Common myeloid progenitor, CD34-positive (primary cell): Measurements from ENCODE around the gene PFAS.
A peak's percentile ranks its signal among the peaks of the same experiment; 100 is the strongest.

ENCODE experiments used
- CTCF ChIA-PET: fragments of 350-600 bp; sonication (Branson Sonifier 250); formaldehyde crosslinking; loops from one replicate; lab custom pipeline; 2021; ENCODE audit warnings: antibody characterized with exemption; lab: Charles Lee
- POLR2A ChIA-PET: fragments of 350-600 bp; sonication (Branson Sonifier 250); formaldehyde crosslinking; loops from one replicate; lab custom pipeline; 2021; ENCODE audit warnings: antibody characterized with exemption; lab: Charles Lee
- DNase-seq, 3 donors: peaks; one replicate each; pipeline versions ENCODE4 v3.0.0 to v3.0.0-alpha.2; 2013
- H3K27ac ChIP-seq, 2 experiments: 1 replicate in 1 of 2; 2 replicates in 1 of 2; pipeline ENCODE4 v1.7.0; 2013; ENCODE audit warnings: inconsistent platforms in 2 of 2, low read length in 2 of 2, mild to moderate bottlenecking in 2 of 2, low read depth in 1 of 2, moderate library complexity in 1 of 2; ENCODE audit not compliant: severe bottlenecking in 2 of 2, insufficient read depth in 1 of 2, poor library complexity in 1 of 2
- H3K27me3 ChIP-seq, 5 experiments: replicated peaks in 2 of 5; 1 replicate in 3 of 5; 2 replicates in 2 of 5; pipeline versions ENCODE4 v1.6.1 to v1.7.0; 2013; ENCODE audit warnings: low read length in 4 of 5, mild to moderate bottlenecking in 2 of 5, moderate library complexity in 2 of 5, inconsistent platforms in 1 of 5; ENCODE audit not compliant: insufficient read depth in 5 of 5, control insufficient read depth in 4 of 5
- H3K36me3 ChIP-seq, 4 experiments: 1 replicate in 2 of 4; 2 replicates in 2 of 4; pipeline versions ENCODE4 v1.6.1 to v1.7.0; 2013; ENCODE audit warnings: low read length in 3 of 4, control low read depth in 1 of 4, mild to moderate bottlenecking in 1 of 4; ENCODE audit not compliant: control insufficient read depth in 4 of 4, insufficient read depth in 4 of 4
- H3K4me1 ChIP-seq, 4 experiments: 1 replicate in 3 of 4; 2 replicates in 1 of 4; pipeline versions ENCODE4 v1.6.1 to v1.7.1; 2013; ENCODE audit warnings: low read length in 3 of 4, mild to moderate bottlenecking in 3 of 4, control low read depth in 1 of 4, inconsistent platforms in 1 of 4, moderate library complexity in 1 of 4; ENCODE audit not compliant: control insufficient read depth in 4 of 4, insufficient read depth in 4 of 4; ENCODE audit errors: control extremely low read depth in 1 of 4
- H3K4me3 ChIP-seq, 7 experiments: 1 replicate in 4 of 7; 2 replicates in 3 of 7; pipeline versions ENCODE4 v1.5.1 to v1.7.0; 2013; ENCODE audit warnings: mild to moderate bottlenecking in 7 of 7, low read length in 6 of 7, moderate library complexity in 6 of 7, inconsistent platforms in 2 of 7, low read depth in 2 of 7, control low read depth in 1 of 7; ENCODE audit not compliant: insufficient read depth in 4 of 7, control insufficient read depth in 1 of 7; ENCODE audit errors: extremely low read depth in 1 of 7
- H3K9me3 ChIP-seq, 5 experiments: 1 replicate in 4 of 5; 2 replicates in 1 of 5; pipeline versions ENCODE4 v1.6.1 to v1.7.1; 2013; ENCODE audit warnings: low read length in 4 of 5, mild to moderate bottlenecking in 2 of 5, inconsistent platforms in 1 of 5, low read depth in 1 of 5, moderate library complexity in 1 of 5; ENCODE audit not compliant: control insufficient read depth in 4 of 5, insufficient read depth in 2 of 5; ENCODE audit errors: control extremely low read depth in 1 of 5
- WGBS: methylation state at CpG from one replicate; pipeline ENCODE4 v1.1.5; 2013; ENCODE audit not compliant: insufficient coverage; 5-methylcytosine and 5-hydroxymethylcytosine counted together

PFAS gene

DNA sequence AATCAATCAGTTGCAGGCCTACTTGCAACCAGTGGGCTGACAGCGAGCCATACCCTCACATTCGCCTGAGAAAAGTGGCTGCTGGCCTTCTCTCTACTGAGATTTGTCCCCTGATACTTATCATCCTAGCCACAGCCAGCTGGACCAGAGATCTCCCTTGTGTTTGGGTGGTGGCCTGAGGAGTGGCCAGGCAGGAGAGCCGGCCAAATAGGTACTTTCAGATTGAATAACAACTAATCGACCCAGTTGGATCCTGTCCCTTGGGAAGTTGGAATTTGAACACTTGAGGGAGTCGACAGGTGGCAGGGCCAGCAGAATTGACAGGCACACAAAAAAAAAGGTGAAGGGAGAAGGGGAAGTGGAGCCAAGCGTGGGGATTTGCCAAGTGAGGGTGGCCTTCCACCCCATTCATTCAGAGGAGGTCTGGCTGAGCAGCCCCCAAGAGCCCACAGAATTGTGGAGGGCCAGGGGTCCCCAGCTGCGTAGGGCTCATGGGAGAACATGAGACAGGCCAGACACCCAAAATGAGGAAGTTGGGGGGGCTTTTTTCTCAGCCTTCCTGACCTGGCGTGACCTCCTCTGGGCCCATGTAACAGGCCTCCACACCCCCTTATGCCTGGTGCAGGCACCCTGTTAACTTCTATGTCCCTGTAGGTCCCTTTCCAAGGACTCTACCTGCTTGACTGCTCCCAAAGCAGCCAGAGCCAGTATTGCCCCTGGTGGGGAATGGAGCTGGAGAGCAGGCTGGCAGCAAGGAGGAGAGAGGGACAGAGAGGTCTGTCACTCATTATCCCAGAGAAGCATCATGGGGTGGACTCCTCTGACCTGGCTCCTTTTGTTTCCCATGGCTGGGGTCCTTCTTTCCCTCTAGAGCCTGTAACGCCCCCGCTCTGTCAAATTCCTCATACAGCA lies 36.4 kb downstream of the PFAS start:
- Histone ChIP-seq H3K27ac (peak overlapping the region in 1 of 2 experiments; percentile 26), H3K27me3 (no peaks in the 10 kb centered on the region), H3K4me3 (no peak overlapping the region), H3K9me3 (no peaks in the 10 kb centered on the region), H3K36me3 (peaks cover 0 to 8% (median 4%) of the 10 kb centered on the region in 4 experiments), H3K4me1 (peaks cover 4 to 38% (median 29%) of the 10 kb centered on the region in 4 experiments)
- peak; percentile 48 to 84 (median 75) for DNase-seq
- POLR2A ChIA-PET, result interaction anchor here (0.7 to 1.3 kb wide), 2 partner anchors 10 to 181 kb away, joined by 4 to 5 read pairs; partner anchors contain the start of gene SLC25A35
- CTCF ChIA-PET, result interaction anchor here (0.8 kb wide), 1 partner anchor 10 kb away, joined by 3 read pairs; no protein-coding TSS in a partner anchor
- 66% methylated on average over 8 of the region's 10 CpGs for WGBS

DNA sequence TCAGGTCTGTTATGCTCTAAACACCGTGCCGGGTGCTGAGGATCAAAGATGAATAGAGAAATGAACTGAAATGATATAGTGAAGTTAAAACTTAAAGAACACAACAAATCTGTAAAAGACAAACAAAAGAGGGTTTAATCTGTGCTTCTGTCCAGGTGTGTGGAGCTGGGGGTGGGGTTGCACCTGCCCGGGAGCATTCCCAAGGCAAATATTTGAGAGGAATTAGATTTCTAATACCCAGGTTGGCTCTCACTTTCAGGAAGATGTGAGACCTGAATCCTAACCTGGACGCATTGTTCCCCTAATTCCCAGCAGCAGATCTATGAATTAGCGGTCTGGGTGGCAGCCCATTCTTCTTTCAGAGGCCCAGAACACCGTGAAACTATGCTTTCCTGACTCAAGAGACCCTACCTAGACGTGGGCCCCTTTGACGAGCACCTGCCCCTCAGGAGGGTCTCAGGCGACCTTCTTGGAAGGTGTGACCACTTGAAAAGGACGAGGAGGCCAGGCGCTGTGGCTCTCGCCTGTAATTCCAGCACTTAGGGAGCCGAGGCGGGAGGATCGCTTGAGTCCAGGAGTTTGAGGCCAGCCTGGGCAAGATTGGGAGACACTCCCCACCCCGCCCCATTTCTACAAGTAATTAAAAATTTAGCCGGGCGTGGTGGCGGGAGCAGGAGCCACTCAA lies 38.7 kb downstream of the PFAS start:
- H3K36me3 ChIP-seq, result peaks cover 0 to 11% (median 5%) of the 10 kb centered on the region in 4 experiments
- ChIA-PET POLR2A (no interaction called here), CTCF (interaction anchor here (1.7 kb wide), 1 partner anchor 13 kb away, joined by 5 read pairs; no protein-coding TSS in a partner anchor)
- H3K27ac ChIP-seq, result peak overlapping the region; percentile 72 to 88
- H3K9me3 ChIP-seq, result no peaks in the 10 kb centered on the region
- 44% methylated on average over 16 of the region's 19 CpGs for WGBS
- DNase-seq, result no peak
- peak overlapping the region; percentile 56 to 91 (median 85) for H3K4me3 ChIP-seq
- no peaks in the 10 kb centered on the region for H3K27me3 ChIP-seq
- peaks cover 4 to 46% (median 29%) of the 10 kb centered on the region in 4 experiments for H3K4me1 ChIP-seq

DNA sequence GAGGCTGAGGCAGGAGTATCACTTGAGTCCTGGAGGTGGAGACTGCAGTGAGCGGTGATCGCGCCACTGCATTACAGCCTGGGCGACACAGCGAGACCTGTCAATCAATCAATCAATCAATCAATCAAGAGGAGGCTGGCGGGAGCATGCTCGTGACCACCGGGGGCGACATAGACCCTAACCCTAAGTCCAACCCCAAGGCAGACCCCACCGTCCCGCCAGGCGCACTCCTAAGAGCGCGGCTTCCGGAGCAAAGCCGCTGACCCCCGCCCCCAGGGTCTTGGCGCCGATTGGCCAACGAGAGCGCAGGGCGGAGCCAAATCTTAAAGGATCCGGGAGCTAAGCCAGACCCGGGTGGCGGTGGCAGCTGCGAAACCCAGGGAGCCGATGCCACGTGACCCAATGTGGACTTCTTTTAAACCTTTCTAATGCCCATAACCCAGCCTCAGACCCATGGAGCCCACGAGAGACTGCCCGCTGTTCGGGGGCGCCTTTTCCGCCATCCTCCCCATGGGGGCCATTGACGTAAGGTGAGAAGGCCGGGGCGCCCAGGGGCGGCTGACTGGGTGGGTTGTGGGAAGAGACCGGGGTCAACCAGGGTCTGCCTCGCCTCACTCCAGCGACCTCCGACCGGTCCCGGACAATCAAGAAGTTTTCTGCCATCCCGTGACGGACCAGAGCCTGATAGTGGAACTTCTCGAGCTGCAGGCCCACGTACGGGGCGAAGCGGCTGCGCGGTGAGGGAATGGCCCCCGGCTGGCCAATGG lies 39.4 kb downstream of the PFAS start, which contains the start of gene RANGRF:
RANGRF (plus strand) TSS at position 335 of the 767 bp plus-strand sequence; CDS start at position 454, 119 bp downstream.
- peak; percentile 82 to 89 (median 87) for DNase-seq
- H3K4me1 ChIP-seq, result peaks cover 4 to 49% (median 29%) of the 10 kb centered on the region in 4 experiments
- POLR2A ChIA-PET, result no interaction called here
- H3K4me3 ChIP-seq, result peak within 1 kb of the TSS; percentile 56 to 91 (median 85)
- H3K36me3 ChIP-seq, result peaks cover 0 to 11% (median 5%) of the 10 kb centered on the region in 4 experiments
- no peaks in the 10 kb centered on the region for H3K27me3 ChIP-seq
- 0% methylated on average over 43 of the region's 53 CpGs for WGBS
- peak within 1 kb of the TSS; percentile 72 to 88 for H3K27ac ChIP-seq
- CTCF ChIA-PET, result interaction anchor here (0.5 to 1.7 kb wide), 2 partner anchors 13 to 131 kb away, joined by 3 to 5 read pairs; no protein-coding TSS in a partner anchor
- H3K9me3 ChIP-seq, result no peaks in the 10 kb centered on the region

DNA sequence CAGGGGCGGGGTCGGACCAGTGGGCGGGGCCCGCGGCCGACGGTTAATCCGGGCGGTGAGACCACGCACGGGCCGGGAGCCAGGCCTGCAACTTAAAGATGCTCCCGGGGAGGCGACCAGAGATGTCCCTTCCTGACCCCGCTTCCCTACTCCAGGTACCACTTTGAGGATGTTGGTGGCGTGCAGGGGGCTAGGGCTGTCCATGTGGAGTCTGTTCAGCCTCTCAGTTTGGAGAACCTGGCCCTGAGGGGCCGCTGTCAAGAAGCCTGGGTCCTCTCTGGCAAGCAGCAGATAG lies 40.0 kb downstream of the PFAS start:
- 4% methylated on average over 11 of the region's 17 CpGs for WGBS

DNA sequence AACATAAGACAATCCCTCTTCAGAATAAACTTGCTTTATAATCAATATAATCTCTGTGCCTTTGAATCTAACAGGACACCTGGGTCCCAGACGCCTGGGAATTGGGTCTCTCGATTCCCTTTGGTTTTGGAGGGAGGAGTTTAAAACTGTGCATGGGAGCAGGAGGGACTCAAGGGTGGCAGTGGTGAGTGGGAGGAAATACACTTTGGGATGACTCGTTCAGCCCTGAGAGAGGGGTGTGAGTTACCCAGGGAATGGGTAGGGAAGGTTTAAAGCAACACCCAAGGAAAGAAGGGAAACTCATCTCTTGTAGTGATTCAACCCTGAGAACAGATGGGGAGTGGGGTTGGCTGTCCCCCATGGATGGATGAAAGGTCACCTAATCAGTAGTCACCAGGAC lies 41.0 kb downstream of the PFAS start:
- Histone ChIP-seq H3K4me1 (peaks cover 4 to 58% (median 35%) of the 10 kb centered on the region in 4 experiments), H3K4me3 (no peak overlapping the region), H3K36me3 (peaks cover 0 to 11% (median 5%) of the 10 kb centered on the region in 4 experiments), H3K9me3 (no peaks in the 10 kb centered on the region), H3K27me3 (no peaks in the 10 kb centered on the region), H3K27ac (no peak overlapping the region)
- ChIA-PET POLR2A (no interaction called here), CTCF (interaction anchor here (2.9 kb wide), 1 partner anchor 10 kb away, joined by 10 read pairs; no protein-coding TSS in a partner anchor)
- WGBS, result 57% methylated on average over 3 of the region's 3 CpGs
- no peak for DNase-seq

More for the DNA sequence above, 40.0 kb downstream of the PFAS start:
- peaks cover 0 to 11% (median 5%) of the 10 kb centered on the region in 4 experiments for H3K36me3 ChIP-seq
- DNase-seq, result peak in 1 of 3 donors; percentile 51
- H3K27me3 ChIP-seq, result no peaks in the 10 kb centered on the region
- H3K27ac ChIP-seq, result peak overlapping the region; percentile 72 to 88
- peak overlapping the region; percentile 56 to 91 (median 85) for H3K4me3 ChIP-seq
- H3K4me1 ChIP-seq, result peaks cover 4 to 49% (median 29%) of the 10 kb centered on the region in 4 experiments
- CTCF ChIA-PET, result interaction anchor here (0.5 to 1.7 kb wide), 2 partner anchors 12 to 131 kb away, joined by 3 to 5 read pairs; no protein-coding TSS in a partner anchor
- POLR2A ChIA-PET, result no interaction called here
- H3K9me3 ChIP-seq, result no peaks in the 10 kb centered on the region

DNA sequence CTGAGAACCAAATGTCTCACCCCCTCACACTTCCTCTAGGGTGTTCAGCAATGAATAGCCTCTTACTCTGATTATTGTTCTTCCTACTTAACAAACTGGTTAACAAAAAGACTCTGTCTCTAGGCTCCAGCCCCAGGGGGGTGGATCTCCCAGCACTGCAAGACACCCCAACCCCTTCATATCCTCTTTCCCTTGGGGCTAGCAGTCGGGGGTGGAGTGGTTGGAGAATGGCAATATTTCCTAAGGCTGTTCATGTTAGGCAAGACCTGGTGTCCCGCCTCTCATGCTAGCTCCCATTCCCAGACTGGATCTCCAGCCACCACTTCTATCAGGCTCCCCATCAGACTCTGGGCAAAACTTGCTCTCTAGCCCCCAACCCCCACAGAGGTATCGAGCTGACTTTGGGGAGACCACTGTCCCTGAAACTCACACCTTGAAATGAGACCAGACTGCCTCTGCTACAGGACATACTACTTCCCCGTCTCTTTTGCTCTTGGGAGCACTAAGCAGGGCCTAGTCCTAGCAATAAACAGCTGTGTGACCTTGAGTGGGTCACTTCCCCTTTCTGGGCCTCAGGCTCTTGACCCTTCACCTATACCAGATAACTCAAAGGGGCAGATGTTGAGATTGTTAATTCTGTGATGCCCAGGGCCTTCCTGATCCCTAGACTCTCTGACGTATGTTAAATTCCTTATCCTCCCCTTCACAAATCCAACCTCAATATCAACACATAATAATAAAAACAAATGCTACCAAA lies 43.7 kb downstream of the PFAS start:
- Histone ChIP-seq H3K4me3 (no peak overlapping the region), H3K27ac (no peak overlapping the region), H3K36me3 (peaks cover 0 to 11% (median 5%) of the 10 kb centered on the region in 4 experiments), H3K27me3 (no peaks in the 10 kb centered on the region), H3K4me1 (peaks cover 0 to 45% (median 25%) of the 10 kb centered on the region in 4 experiments), H3K9me3 (no peaks in the 10 kb centered on the region)
- DNase-seq, result no peak
- CTCF ChIA-PET, result interaction anchor here (1.2 to 2.9 kb wide), 2 partner anchors 8 to 14 kb away, joined by 4 to 10 read pairs; no protein-coding TSS in a partner anchor
- POLR2A ChIA-PET, result no interaction called here
- 97% methylated on average over 4 of the region's 5 CpGs for WGBS
